Fibroblast of skin of scalp (primary cell): ENCODE measurements around the gene STAC2.

Experiments used
- DNase-seq: peaks from one replicate; pipeline ENCODE4 v3.0.0-alpha.2; 2013

Gene STAC2

DNA sequence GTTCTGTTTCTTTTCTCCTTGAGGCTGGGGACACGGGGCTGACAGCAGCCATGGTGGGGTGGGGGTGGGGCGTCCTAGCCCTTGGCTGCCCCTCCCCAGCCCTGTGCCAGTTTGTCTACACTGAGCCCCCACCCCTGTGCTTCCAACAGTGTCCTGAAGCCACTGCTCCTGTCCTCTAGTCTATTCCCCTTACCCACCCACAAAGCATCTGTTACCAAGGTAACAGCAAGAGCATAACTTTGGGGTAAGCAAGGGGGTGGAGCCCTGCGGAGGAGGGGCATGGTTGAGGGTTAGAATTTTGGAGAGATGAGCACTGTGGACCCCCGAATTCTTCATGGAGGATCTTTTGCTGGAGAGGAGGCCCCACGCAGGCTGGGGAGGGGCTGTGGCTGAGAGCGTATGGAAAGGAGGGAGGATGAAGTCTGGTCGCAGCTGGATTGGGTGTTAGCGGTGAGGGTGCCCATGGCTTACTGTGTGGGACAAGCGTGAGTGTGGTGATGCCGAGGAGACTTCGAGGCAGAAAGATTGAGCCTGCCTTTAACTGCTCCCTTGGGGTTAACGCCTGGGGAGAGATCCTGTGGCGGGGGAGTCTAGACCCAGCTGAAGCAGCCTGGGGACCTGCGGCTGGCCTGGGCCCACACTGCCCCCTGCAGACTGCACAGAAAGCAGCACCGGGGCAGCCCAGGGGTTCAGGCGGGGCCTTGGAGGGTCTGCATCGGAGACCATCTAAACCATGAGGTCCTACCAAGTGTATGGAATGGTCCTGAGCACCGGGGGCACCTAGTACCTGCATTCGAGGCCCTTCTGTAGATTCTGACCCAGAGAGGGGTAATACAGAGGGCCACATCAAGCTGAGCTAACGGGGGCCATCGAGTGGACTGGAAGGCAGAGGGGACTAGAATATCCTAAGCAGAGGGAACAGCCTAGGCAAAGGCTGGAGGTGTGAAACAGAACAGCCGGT, 6.1 kb upstream of the STAC2 start:
- peak; percentile 65 for DNase-seq

DNA sequence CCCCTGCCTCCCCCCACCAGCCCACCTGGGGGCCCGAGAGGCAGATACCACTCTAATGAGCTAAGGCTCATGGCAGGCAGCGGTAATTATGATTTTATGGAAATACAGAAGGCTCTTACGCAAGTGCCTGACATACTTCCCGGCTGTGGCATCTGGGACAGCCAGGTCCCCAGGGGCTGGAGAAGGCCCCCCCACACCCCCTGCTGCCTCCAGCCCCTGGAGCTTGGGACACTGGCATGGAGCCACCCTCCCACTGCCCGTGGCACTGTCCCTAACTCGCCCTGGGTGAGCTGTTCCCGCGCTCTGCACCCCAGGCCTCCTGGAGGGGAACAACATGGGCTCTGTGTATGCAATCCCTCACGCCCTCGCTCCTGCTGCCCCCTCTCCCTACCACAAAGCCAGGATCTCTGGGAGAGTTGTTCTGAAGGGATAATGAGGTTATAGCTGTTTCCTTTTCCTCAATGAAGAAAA, 5.4 kb upstream of the STAC2 start:
- DNase-seq = peak; percentile 40

DNA sequence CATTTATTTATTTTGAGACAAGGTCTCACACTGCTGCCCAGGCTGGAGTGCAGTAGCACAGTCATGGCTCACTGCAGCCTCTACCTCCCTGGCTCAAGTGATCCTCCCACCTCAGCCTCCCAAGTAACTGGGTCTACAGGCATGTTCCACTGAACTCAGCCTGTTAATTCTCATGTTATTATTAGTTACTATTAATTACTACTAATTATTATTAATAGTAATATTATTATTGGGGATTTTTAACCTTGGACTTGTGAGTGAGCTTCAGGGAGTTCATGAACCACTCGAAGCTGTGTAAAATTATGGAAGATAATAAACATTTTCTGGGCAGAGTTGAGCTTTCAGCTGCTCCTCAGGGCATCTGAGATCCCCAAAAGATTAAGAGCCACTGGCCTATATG, 4.6 kb upstream of the STAC2 start:
- DNase-seq = no peak

DNA sequence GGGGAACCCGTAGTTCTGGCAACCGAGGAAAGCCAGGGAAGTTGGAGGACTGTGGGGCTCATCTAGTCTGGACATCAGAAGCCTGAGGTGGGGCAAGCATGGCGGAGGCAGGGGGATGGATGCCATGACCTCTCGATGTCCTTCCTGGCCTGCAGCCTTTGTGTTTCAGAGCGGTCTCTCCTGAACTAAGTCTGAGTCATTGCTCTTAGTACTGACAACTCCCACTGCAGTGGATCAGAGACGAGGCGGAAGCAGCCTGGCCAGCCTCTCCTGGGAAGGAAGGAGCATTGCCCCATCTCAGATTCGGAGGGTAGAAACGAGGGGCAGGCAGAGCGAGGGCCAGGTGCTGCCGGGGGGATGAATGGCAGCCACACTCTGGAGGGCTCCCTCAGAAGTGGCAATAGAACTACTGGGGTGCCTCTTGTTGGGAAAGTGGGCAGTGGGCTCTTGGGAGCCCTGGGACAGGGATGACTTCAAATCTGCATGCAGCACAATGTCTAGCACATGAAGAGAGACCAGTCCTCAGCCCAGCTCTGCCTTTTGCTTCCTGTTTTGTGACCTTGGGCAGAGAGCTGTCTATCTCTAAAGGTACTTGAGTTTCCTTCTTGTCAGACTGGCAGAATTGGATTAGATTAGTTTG, 3.6 kb upstream of the STAC2 start:
- peak; percentile 44 for DNase-seq

DNA sequence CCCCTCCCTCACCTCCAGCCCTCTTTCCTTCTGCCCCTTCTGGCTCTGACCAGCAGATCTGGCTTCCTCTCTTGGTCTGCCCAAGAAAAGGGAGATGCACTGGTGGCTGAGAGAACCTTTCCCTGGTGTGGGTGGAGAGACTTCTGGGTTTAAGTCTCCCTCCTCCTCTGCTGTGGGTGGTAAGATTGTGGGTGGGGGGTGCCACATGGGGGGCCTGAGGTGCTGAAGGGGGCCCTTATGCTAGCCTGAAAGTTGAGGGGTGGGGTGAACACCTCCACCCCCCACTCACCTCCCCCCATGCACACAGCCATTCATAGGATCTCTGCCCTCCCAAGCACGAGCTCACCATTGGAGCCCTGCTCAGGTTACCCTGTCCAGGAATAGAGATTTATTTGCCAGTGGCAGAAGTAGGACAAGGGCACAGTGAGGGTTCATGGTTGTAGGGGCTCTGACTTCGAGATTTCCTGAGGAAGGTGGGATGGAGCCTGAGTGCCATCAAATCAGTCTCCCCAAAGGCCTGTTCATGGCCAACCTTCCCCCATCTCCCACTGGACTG, 1.7 kb upstream of the STAC2 start:
- DNase-seq = no peak

DNA sequence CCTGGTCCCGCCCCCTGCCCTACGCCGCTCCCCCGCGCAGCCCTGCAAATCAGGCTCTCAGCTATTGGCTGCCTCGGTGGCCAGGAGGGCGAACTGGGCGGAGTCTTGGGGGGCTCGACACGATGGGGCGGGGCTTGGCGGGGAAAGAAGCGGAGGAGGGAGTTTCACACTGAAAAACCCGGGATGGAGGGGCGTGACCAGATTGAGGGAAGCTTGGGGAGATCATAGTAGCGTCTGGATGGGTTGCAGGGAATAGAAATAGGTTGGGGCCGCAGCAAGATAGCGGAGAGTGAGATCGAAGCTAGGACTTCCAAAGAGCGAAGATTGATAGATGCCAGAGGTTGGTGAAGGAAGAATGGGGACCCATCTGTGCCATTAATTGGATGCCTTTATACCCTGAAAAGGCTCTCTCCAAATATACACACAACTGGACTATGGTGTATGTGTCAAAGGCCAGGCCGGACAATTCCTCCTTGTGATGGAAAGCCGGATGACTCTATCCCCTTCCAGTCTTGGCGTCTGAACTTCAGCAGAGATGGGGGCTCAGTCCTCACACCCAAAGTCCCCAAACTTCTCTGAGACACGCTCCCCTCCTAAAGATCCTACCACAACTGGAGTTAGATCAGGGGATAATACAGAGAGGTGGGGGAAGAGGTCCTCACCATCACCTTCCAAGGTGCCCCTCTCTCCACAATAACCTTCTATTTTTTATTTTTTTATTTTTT, 376 bp upstream of the STAC2 start:
- DNase-seq = peak; percentile 61

DNA sequence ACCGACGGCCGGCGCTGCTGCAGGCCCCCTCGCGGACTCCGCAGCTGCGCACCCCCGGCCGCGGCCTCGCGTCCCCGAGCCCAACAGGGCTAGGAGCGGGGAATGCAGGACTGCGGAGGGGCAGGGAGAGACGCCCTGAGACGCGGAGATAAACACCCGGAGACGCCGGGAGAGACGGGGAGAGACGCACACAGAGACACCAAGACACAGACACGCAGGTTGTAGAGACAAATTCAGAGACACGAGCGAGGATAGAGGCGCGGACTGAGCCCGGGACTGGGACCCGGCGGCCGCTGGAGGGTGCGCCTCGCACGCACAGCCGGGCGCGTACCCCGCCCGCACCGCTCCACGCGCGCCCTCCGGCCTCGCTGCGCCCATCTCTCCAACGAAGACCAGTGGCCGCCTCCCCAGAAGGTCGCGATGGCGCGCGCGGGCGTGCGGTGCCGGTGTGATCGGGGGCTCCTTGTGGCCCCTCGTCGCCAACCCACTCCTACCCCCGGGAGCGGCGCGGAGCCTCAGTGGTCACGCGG, 902 bp downstream of the STAC2 start:
- DNase-seq = no peak

DNA sequence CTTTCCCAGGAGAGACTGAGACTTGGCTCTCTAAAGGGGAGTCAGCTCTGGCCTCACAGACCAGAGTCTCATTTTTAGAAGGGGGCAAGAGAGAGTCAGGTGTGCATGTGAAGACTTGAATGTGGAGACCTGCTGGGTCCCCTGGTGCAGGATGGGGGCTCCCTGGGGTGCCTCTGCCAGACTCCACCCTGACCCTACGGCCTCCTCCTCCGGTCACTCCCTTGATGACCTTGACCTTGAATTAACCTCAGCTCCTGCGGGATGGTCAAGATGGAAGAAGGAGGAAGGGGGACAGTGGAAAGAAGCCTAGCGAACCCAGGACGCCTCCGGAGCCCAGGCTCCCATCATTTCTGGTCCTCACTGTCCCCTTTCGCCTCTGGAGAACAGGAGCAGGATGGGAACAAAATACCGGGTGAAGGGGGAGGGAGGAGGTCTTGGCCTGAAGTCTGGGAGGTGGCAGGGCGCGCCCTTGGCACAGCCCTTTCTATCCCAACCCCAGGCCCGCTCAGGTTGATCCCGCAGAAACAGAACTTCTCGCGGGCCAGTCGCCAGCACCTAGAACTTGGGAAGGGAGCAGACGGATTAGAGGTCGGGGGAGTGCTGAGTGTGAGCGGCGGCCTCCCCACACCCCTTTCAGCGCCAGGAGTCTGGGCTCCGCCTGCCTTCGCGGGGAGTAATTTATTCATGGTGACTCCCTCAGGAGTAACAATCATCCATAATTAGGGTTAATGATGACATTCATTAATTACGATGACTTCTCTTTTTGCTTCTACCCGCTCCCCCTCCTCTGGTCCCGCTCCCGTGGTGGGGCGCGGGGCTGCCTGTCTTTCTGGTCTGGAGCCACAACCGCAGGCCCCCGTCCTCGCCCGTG, 1.6 kb downstream of the STAC2 start:
- DNase-seq = no peak

DNA sequence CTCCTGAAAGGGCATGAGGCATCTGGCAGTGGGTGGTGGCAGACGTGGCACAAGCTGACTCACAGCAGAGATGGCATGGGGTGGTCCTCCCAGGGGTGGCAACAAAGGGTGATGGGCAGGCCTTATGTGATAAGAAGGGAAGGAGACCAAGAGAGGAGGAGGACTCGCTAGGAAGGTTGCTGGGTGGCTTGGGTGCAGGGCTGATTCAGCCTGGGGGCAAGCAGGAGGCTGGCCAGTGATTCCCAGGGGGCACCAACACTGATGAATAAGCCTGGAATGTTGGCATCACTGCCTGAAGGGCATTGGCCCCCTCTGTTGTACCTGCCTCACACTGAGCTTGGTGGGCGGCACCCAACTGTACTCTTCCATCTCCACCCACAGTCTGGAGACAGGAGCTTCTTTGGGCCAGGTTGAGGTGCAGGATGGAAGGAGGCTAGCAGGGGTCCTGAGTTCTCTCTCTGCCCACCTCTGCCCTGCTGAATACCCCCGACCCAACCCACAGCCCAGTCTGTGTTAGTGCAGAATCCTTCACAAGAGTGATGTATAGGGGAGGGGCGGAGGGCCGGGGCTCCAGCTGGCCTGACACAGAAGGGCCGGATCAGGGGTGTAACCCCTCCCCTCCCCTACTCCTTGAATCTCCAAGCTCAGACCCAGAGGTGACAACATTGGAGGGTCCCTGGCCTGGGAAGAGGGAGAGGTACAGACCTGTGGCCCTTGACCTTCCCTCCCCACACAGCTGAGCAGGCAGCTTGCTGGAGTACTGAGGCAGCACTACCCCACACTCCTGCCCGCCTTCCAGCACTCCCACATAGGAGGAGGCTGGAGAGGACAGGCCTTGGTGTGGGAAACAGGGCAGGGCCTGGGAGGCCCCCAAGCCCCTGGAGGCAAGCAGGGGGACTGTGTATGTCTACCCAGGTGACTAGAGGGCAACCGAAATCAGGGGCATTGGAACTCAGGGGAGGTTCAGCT, 2.6 kb downstream of the STAC2 start:
- DNase-seq = no peak

DNA sequence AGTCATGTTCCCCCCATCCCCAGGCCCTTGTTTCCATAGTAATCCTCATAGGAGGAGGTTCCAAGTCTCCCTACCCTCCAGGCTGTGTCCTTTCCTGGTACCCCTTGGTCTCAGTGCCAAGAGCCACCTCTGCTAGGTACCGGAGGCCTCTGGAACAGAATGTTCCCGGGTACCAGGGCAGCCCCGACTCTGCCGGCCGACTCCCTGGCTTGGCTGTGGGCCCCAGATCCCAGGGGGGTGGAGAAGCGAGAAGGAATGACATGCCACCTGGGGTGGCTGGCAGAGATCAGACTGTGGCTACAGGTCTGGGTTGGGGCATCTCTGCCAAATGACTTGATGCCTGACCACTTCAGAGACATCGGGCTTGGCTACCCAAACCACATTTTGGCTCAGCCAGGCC, 3.6 kb downstream of the STAC2 start:
- no peak for DNase-seq

DNA sequence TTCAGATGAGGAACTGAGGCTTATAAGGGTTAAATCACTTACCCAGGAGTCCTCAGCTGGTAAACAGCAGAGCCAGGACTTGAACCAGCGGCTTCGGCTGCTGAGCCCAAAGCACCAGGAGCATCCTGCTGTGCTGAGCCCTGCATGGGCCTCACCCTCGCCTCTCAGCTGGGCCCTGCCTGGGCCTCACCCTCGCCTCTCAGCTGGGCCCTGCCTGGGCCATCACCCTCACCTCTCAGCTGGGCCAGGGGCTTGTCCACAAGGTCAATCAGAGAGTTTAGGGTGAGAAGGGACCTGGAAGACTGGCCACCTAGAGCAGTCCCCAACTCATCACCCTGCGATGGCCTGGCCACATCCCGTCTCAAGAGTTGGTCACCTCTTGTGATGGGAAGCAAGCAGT, 4.2 kb downstream of the STAC2 start:
- DNase-seq = no peak

DNA sequence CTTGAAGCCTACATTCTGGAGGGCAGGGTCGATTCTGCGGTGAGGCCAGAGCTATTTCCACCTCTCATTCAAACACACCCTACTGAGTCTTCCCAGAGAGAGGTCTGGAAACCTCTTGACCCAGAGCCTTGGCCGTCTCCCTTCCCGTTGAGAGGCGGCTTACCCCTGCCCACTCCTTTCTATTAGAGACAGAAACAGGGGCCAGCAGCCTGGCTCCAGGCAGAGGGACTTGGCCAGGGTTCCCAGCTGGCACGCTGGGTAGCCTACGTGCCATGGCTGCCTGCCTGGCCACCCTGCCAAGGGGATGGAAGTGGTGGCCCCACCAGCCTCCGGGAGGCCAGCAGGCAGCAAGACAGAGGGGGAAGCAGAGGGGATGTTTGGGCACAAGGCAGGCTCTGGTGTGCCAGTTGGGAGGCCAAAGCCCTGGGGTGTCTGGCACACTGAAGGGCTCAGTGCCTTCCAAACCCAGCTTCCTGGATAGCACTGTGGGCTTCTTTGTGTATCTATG, 6.0 kb downstream of the STAC2 start:
- DNase-seq = no peak

DNA sequence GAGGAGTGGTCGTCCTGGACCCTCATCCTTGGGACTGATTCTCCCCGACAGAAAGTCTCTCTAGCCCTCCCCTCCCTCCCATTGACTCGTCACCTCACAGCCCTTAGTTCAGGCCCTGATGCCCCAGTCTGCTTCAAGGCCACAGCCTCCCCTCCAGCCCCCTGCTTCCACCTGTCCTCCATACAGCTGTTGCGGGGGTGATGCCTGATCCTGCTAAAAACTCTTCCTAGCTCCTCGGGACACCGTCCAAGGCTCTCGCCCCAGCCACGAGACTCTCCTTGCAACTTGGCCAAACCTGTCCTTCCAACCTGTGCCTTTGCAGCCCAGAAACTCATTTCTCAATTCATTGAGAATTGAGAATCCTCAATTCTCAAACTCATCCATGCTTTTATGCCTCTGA, 6.8 kb downstream of the STAC2 start:
- no peak for DNase-seq

DNA sequence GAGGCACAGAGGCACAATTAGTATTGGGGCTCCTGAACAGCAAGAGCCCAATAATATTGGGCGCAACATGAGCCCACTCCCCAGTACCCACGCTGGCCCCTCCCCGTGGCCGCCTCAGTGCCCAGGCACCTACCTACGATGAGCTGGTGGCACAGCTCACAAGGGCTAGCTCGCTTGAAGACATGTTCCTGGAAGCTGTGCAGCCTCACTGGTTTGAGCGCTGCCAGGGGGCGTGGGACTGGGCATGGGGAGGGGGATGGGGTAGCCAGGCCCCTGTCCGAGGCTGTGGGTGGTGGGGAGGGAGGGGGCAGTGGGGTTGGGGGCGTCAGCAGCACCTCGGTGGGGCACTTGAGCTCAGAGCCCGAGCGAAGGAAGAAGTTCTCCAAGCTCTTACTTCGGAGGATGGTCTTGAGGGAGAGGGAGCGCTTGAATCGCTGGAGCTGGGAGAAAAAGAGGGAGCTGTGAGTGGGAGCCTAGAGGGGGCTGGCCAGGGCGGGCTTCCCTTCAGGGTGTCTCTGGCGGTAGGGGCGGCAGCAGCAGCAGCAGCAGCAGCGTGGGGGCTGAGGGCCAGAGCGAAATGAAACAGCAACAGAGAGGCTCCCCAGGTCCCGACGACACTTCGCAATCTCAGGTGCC, 7.9 kb downstream of the STAC2 start:
- DNase-seq = no peak

DNA sequence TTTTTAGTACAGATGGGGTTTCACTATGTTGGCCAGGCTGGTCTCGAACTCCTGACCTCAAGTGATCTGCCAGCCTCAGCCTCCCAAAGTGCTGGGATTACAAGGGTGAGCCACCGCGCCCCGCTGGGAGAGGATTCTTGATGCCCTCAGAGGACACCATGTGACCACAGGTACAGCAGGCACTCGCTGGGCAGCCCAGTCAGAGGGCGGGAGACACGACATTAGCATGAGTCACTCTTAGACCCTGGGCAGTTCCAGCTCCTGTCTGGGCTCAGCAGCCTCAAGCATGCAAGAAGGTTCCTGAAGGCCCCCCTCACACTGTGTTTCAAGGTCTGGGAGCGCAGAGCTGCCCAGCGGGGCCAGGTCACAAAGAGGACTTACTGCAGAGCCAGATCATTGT, 11.9 kb downstream of the STAC2 start:
- peak; percentile 25 for DNase-seq

DNA sequence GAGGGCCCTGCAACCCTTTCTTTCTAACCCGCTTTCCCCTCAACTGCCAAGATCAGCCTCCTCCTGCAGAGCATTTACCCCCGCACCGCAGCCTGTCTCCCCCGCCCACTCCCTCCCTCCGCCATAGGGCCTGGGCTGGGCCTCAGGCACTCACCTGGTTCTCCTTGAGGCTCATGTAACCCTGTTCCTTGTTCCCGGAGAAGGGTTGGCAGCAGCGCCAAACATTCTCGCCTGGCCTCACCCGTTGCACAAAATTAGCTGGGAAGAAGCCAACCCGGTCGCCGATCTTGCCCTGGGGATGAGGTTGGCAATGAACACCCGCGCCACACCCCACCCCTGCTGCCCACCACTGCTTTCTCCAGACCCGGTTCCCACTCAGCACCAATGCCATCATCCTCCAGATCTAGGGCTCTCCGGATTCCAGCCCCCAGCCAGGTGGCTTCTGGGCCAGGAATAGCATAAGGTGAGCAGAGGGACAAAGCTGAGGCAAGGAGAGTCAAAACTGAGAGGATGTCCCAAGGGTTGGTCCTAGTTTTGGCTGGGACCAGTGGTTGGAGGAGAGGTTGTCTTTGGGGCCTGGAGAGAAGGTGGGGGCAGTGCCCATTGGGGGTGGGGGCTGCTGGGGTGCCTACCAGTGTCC, 12.8 kb downstream of the STAC2 start:
- DNase-seq = no peak

DNA sequence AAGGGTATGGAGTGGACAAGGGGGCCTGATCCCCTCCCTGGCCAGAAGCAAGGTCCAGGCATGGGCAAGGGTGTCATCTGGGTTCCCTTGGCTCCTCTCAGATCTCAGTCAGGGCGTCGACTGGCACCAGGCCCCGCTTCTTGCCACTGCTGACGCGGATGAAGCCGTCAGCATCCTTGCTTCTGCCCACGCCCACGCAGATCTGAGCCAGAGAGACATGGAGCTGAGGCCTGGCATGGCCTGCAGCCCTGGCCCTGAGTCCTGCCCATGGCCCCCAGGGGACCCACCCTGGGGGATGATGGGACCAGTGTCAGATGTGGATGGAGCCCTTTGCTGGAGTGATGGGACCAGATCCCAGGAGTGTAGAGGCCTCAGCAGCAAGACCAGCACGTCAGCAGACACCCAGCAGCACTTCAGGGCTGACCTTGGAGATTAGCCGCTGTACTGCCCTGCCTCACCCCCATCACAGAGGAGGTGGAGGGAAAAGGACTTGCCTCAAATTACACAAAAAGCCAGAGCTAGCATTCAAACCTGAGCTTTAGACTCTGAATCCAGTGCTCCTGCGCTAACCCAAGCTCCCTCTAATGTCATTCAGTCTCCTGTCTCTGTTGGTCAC, 13.4 kb downstream of the STAC2 start:
- no peak for DNase-seq

DNA sequence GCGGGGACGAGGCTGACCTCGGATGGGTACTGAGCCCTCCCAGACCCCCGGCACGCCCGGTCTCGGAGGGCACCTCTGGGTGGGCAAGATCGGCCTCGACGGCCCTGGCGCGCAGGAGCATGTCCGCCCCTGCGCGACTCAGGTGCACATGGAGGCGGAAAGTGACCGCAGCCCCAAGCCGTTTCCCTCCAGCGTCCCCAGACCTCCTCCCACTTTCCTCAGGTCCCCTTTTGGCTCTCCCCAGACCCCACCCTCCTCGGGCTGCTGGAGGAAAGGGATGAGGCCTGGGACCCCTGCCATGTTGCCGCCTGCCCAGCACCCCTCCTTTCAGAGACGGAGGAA, 15.7 kb downstream of the STAC2 start:
- DNase-seq = no peak
